PC-9 (cell line): ENCODE data around the gene HECTD1. TPM values are rescaled to one million over a fixed set of nuclear protein-coding genes. Genes with fewer than 3 reads are reported as not detected.
"Not testable (repeated sequence)": the region's sequence is repeated elsewhere in the genome, so short reads cannot be mapped to it uniquely, and the experiment has no call there.

Experiments used
- BruUV-seq: library from RNA; stranded (reverse); fragments of 400-500 nt; replicated peaks from 2 replicates; lab custom pipeline; 2021; lab: Mats Ljungman, UMichigan
- CTCF ChIA-PET: fragments of 300-600 bp; sonication (Branson Sonifier 250); formaldehyde crosslinking; loops from one replicate; lab custom pipeline; 2022; ENCODE audit warnings: antibody characterized with exemption; lab: Charles Lee
- POLR2A ChIA-PET: fragments of 300-600 bp; sonication (Branson Sonifier 250); formaldehyde crosslinking; loops from one replicate; lab custom pipeline; 2022; ENCODE audit warnings: antibody characterized with exemption; ENCODE audit not compliant: unreplicated experiment; lab: Charles Lee
- DNase-seq, 2 experiments: peaks; one replicate each; pipeline versions ENCODE4 v3.0.0 to v3.0.0-alpha.2; 2015 to 2022; ENCODE audit warnings: mixed read lengths in 1 of 2
- H2AFZ ChIP-seq: fragments of 200-600 bp; sonication (generic); 2 replicates; pipeline ENCODE4 v1.8.1; 2017; ENCODE audit warnings: antibody characterized with exemption
- H3F3A ChIP-seq: fragments of 200-600 bp; sonication (generic); 2 replicates; pipeline ENCODE4 v1.8.1; 2017; ENCODE audit warnings: antibody characterized with exemption, mild to moderate bottlenecking, low read depth; ENCODE audit not compliant: insufficient read depth
- H3K27ac ChIP-seq: fragments of 200-600 bp; sonication (generic); 2 replicates; pipeline ENCODE4 v1.6.1; 2016; ENCODE audit warnings: mixed run types
- H3K27me3 ChIP-seq: fragments of 200-600 bp; sonication (generic); 2 replicates; pipeline ENCODE4 v1.6.1; 2016; ENCODE audit warnings: low read depth, mixed run types; ENCODE audit not compliant: insufficient read depth
- H3K36me3 ChIP-seq: fragments of 200-600 bp; sonication (generic); 2 replicates; pipeline ENCODE4 v1.6.1; 2016; ENCODE audit warnings: low read depth, mixed run types
- H3K4me1 ChIP-seq: fragments of 200-600 bp; sonication (generic); replicated peaks from 2 replicates; pipeline ENCODE4 v1.6.1; 2016; ENCODE audit warnings: mixed run types; ENCODE audit not compliant: insufficient read depth
- H3K4me2 ChIP-seq: fragments of 200-600 bp; sonication (generic); 2 replicates; pipeline ENCODE4 v1.6.1; 2017; ENCODE audit warnings: mixed run types
- H3K4me3 ChIP-seq: fragments of 200-600 bp; sonication (generic); 2 replicates; pipeline ENCODE4 v1.6.1; 2016; ENCODE audit warnings: mixed run types
- H3K79me2 ChIP-seq: fragments of 200-600 bp; sonication (generic); 2 replicates; pipeline ENCODE4 v1.6.1; 2017; ENCODE audit warnings: low read depth, mixed run types
- H3K9me2 ChIP-seq: fragments of 200-600 bp; sonication (generic); 2 replicates; pipeline ENCODE4 v1.8.1; 2017; ENCODE audit warnings: mild to moderate bottlenecking; ENCODE audit not compliant: insufficient read depth
- H3K9me3 ChIP-seq: fragments of 200-600 bp; sonication (generic); 2 replicates; pipeline ENCODE4 v1.8.1; 2016; ENCODE audit warnings: low read depth; ENCODE audit not compliant: insufficient read depth
- H4K20me1 ChIP-seq: fragments of 200-600 bp; sonication (generic); 2 replicates; pipeline ENCODE4 v1.8.1; 2017; ENCODE audit not compliant: insufficient read depth
- CTCF ChIP-seq: fragments of 200-600 bp; sonication (generic); conservative IDR thresholded peaks from 2 replicates; pipeline ENCODE4 v1.6.1; 2017; ENCODE audit warnings: mixed run types, antibody characterized with exemption, mild to moderate bottlenecking, moderate library complexity
- EZH2 ChIP-seq: fragments of 200-600 bp; sonication (generic); IDR thresholded peaks from 2 replicates; pipeline ENCODE4 v1.8.0; 2017; ENCODE audit warnings: antibody characterized with exemption, low read depth
- intact Hi-C: fragments of 100-400 bp; cut with micrococcal nuclease; formaldehyde crosslinking; loops from one replicate; pipeline ENCODE4 v1.10.0; 2022; ENCODE audit not compliant: unreplicated experiment
- total RNA-seq: library from RNA; stranded (reverse); gene quantifications from 2 replicates; pipeline ENCODE4 v1.2.3, GENCODE V29; 2021

Gene HECTD1
- total RNA-seq, 1 experiment from 2014 or later, result 93.9 TPM

- H3K36me3 ChIP-seq, result no peaks in the 10 kb centered on the region
- POLR2A ChIA-PET, result no interaction called here
Observed at GRCh38 chr14:31188744-31189143, 18.8 kb downstream of the HECTD1 start.

GRCh38 chr14:31182016-31182415 is 25.6 kb downstream of the HECTD1 start:
- H3K9me2 ChIP-seq, H2AFZ ChIP-seq, H3K4me2 ChIP-seq, H3K36me3 ChIP-seq, H4K20me1 ChIP-seq, H3K27me3 ChIP-seq, H3K27ac ChIP-seq, DNase-seq, H3K4me3 ChIP-seq, BruUV-seq, intact Hi-C loops, CTCF ChIA-PET, H3K9me3 ChIP-seq, H3K4me1 ChIP-seq, H3F3A ChIP-seq, POLR2A ChIA-PET: not testable (repeated sequence)
- peaks cover 18% of the 10 kb centered on the region for H3K79me2 ChIP-seq

More at GRCh38 chr14:31188744-31189143, 18.8 kb downstream of the HECTD1 start:
- Histone ChIP-seq H4K20me1 (no peaks in the 10 kb centered on the region), H3K9me3 (no peaks in the 10 kb centered on the region), H3K9me2 (no peaks in the 10 kb centered on the region), H3F3A (no peaks in the 10 kb centered on the region), H3K4me3 (no peak overlapping the region), H2AFZ (no peak overlapping the region), H3K27me3 (no peaks in the 10 kb centered on the region), H3K27ac (no peak overlapping the region), H3K4me1 (no peaks in the 10 kb centered on the region), H3K79me2 (peaks cover 37% of the 10 kb centered on the region), H3K4me2 (no peak overlapping the region)
- BruUV-seq, result no TSS peak
- intact Hi-C loops, result no loop called here
- TF ChIP-seq EZH2 (no peak), CTCF (no peak)
- CTCF ChIA-PET, result no interaction called here
- no peak for DNase-seq

GRCh38 chr14:31181271-31181670 is 26.3 kb downstream of the HECTD1 start:
- Histone ChIP-seq H3K27ac (no peak overlapping the region), H3F3A (no peaks in the 10 kb centered on the region; the same call in 1 of the 2 replicates), H3K4me2 (no peak overlapping the region), H3K27me3 (no peaks in the 10 kb centered on the region), H3K4me1 (no peaks in the 10 kb centered on the region), H3K4me3 (no peak overlapping the region), H2AFZ (no peak overlapping the region), H3K9me3 (no peaks in the 10 kb centered on the region), H3K79me2 (peaks cover 18% of the 10 kb centered on the region), H3K9me2 (no peaks in the 10 kb centered on the region), H3K36me3 (no peaks in the 10 kb centered on the region), H4K20me1 (no peaks in the 10 kb centered on the region; the same call in 1 of the 2 replicates)
- CTCF ChIA-PET, result no interaction called here
- POLR2A ChIA-PET, result interaction anchor here (0.6 kb wide), 1 partner anchor 288 kb away, joined by 18 read pairs; no protein-coding TSS in a partner anchor
- DNase-seq, result no peak
- TF ChIP-seq EZH2, result no peak
- no peak for TF ChIP-seq CTCF
- intact Hi-C loops, result no loop called here
- BruUV-seq, result no TSS peak
